Ishikawa (cell line): ENCODE data around the gene SCCPDH.

Experiments
- EGR1 ChIP-seq: IDR thresholded peaks from 2 replicates; pipeline ENCODE4 v1.6.1; 2012
- EP300 ChIP-seq: IDR thresholded peaks from 2 replicates; pipeline ENCODE4 v1.6.1; 2012; ENCODE audit warnings: borderline replicate concordance
- FOXM1 ChIP-seq: IDR thresholded peaks from 2 replicates; pipeline ENCODE4 v1.6.1; 2012; ENCODE audit warnings: low read depth, borderline replicate concordance
- TAF1 ChIP-seq: IDR thresholded peaks from 2 replicates; pipeline ENCODE4 v1.6.1; 2012; ENCODE audit warnings: low read depth, mild to moderate bottlenecking
- YY1 ChIP-seq: IDR thresholded peaks from 2 replicates; pipeline ENCODE4 v1.6.1; 2012; ENCODE audit warnings: low read depth
- ZBTB7A ChIP-seq: IDR thresholded peaks from 2 replicates; pipeline ENCODE4 v1.6.1; 2012; ENCODE audit warnings: low read depth
- TF ChIP-seq, protein P1 (sequence below): IDR thresholded peaks from 2 replicates; pipeline ENCODE4 v1.6.1; 2012
- TF ChIP-seq, protein P2 (sequence below): IDR thresholded peaks from 2 replicates; pipeline ENCODE4 v1.6.1; 2012; ENCODE audit warnings: low read depth, mild to moderate bottlenecking

DNA sequence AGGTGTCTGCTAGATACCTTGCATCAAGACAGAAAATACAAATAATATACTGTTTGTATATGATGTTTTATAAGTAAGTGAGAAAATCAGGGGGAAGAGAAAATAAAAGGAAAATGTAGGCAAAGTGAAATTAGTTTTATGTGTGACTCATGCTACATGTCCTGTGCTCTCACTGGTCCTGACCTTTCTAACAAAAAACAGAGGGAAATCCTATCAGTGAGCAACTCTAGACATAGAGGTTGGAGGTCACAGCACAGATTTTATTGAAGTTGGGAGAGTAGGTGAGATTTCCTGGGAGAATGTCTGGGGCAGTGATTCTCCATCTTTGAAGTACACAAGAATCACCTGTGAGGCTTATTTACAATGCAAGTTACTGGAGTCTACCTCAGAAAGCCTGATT, 9.5 kb downstream of the SCCPDH start:
- no peak for TF ChIP-seq YY1
- no peak for TF ChIP-seq TAF1
- no peak for TF ChIP-seq FOXM1
- no peak for TF ChIP-seq EP300
- TF ChIP-seq, protein P1, sequence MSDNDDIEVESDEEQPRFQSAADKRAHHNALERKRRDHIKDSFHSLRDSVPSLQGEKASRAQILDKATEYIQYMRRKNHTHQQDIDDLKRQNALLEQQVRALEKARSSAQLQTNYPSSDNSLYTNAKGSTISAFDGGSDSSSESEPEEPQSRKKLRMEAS, result no peak
- TF ChIP-seq ZBTB7A, result no peak
- no peak for TF ChIP-seq EGR1
- TF ChIP-seq, protein P2, sequence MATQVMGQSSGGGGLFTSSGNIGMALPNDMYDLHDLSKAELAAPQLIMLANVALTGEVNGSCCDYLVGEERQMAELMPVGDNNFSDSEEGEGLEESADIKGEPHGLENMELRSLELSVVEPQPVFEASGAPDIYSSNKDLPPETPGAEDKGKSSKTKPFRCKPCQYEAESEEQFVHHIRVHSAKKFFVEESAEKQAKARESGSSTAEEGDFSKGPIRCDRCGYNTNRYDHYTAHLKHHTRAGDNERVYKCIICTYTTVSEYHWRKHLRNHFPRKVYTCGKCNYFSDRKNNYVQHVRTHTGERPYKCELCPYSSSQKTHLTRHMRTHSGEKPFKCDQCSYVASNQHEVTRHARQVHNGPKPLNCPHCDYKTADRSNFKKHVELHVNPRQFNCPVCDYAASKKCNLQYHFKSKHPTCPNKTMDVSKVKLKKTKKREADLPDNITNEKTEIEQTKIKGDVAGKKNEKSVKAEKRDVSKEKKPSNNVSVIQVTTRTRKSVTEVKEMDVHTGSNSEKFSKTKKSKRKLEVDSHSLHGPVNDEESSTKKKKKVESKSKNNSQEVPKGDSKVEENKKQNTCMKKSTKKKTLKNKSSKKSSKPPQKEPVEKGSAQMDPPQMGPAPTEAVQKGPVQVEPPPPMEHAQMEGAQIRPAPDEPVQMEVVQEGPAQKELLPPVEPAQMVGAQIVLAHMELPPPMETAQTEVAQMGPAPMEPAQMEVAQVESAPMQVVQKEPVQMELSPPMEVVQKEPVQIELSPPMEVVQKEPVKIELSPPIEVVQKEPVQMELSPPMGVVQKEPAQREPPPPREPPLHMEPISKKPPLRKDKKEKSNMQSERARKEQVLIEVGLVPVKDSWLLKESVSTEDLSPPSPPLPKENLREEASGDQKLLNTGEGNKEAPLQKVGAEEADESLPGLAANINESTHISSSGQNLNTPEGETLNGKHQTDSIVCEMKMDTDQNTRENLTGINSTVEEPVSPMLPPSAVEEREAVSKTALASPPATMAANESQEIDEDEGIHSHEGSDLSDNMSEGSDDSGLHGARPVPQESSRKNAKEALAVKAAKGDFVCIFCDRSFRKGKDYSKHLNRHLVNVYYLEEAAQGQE, result no peak
